ENCODE data around the gene GUCA2B. TPM values are rescaled to one million over a fixed set of nuclear protein-coding genes. Genes with fewer than 3 reads are reported as not detected.

GUCA2B gene
- not detected in 2 replicates for total RNA-seq

DNA sequence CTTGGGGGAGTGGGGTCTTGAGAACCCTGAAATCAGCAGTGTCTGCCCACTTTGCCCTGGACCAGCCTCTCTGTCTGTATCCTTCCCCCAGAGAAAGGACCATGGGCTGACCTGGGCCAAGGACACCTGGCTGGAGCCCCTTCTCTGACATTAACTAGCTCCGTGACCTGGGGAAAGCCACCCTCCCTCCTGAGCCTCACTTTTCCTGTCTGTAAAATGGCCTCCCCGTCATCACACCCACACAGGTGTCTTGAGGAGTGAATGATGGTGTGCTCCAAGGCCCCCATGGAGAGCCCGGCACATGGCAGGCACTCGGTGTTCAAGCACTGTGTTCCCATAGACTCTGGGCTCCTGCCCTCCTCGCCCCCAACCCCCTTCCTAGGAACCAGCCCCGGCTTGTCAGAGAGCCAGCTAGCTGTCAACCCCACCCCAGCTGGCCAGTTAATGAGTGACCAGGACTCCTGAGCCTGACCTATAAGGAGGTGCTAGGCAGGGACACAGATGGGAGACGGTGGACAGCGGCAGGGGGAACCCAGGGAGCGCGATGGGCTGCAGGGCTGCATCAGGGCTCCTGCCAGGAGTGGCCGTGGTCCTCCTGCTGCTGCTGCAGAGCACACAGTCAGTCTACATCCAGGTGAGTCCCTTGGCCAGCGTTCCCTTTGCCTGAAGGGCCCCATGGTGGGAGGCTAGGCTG, at the start of gene GUCA2B:
Gene GUCA2B (plus strand): TSS at position 504 of the 694 bp plus-strand sequence. CDS start 41 bp downstream, at position 545.

DNA sequence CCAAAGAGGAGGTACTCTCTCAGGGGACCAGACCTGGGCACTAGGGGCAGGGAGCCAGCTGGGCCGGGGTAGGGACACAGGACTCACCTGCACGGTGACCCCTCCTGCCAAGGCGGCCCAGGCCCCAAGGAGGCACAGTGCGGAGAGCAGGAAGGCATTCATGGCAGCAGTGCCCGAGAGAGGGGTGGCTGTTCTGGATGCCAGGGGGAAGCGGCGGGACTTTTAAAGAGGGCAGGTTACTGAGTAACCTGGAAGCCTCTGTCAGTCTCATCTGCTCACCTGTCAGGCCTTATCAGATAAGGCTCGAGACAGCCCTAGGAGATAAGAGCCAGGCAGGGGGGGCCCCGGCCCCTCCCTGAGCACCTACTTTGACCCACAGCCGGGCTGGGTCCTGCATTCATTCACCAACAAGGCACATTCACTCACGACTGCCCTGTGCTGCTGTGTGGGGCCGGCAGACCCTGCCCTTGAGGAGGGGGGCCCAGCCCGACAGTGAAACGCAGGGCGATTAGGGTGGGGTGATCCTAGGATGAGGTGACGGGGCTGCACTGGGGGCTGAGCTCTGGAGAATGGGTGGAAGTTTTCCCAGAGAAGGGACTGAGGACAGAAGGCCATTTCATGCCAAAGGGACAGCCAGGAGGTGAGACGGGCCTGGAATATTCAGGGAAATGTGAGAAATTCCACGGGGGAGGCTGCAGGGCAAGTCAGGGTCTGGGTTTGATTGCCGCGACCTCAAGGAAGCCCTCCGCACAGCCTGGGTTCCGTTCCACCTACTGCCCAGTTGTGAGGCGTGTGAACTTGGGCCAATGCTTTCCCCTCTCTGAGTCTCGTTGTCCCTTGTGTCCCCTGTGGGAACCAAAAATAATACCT, 11.6 kb downstream of the GUCA2B start, which contains the start of gene GUCA2A:
Gene GUCA2A (minus strand): TSS at position 195 of the 870 bp plus-strand sequence. CDS start 33 bp downstream, at position 162.

Other genes starting within 250 kb of the GUCA2B start
- gene HIVEP3, start 234.5 kb upstream of the GUCA2B start, total RNA-seq: 0.26 and 0.31 TPM in 2 replicates
- gene GUCA2A, start 11.3 kb downstream of the GUCA2B start, total RNA-seq: not detected in 2 replicates
- gene FOXJ3, start 181.8 kb downstream of the GUCA2B start, total RNA-seq: 14.0 and 16.5 TPM in 2 replicates
- gene RIMKLA, start 227.4 kb downstream of the GUCA2B start, total RNA-seq: not detected in 2 replicates

Data from aortic smooth muscle cell (primary cell).